Right lobe of liver (tissue), 6 donors: ENCODE data around the gene MAGIX. TPM values are rescaled to one million over a fixed set of nuclear protein-coding genes. Genes with fewer than 3 reads are reported as not detected.
A peak's percentile ranks its signal among the peaks of the same experiment; 100 is the strongest.

Source experiments
- ATAC-seq, 4 donors: fragments of 200-7000 bp; cut with Tn5 transposase; one replicate each; pipeline ENCODE4 v1.9.1; 2020; ENCODE audit warnings: mild to moderate bottlenecking in 4 of 4, moderate library complexity in 4 of 4
- DNase-seq, 3 donors: peaks; one replicate each; pipeline ENCODE4 v3.0.0-alpha.2; 2020
- H3K27ac ChIP-seq, 3 donors: fragments of 200-600 bp; one replicate each; pipeline ENCODE4 v1.8.0; 2022
- H3K27me3 ChIP-seq, 2 donors: fragments of 200-600 bp; one replicate each; pipeline ENCODE4 v1.8.0; 2022
- H3K36me3 ChIP-seq, 4 donors: fragments of 200-600 bp; sonication (generic) in 1 of 4; one replicate each; pipeline versions ENCODE4 v1.5.1 to v1.8.0; 2017 to 2022; ENCODE audit warnings: control low read depth in 1 of 4
- H3K4me1 ChIP-seq, 4 donors: fragments of 200-600 bp; sonication (generic) in 1 of 4; one replicate each; pipeline versions ENCODE4 v1.5.1 to v1.8.0; 2017 to 2022; ENCODE audit warnings: control low read depth in 1 of 4
- H3K4me3 ChIP-seq, 3 donors: fragments of 200-600 bp; one replicate each; pipeline ENCODE4 v1.8.0; 2022
- H3K9me3 ChIP-seq, 4 donors: fragments of 200-600 bp; sonication (generic) in 1 of 4; one replicate each; pipeline versions ENCODE4 v1.5.1 to v1.8.0; 2017 to 2022; ENCODE audit warnings: control low read depth in 1 of 4
- CTCF ChIP-seq, 4 donors: fragments of 200-600 bp in 3 of 4; fragments of 450-650 bp in 1 of 4; IDR thresholded peaks; one replicate each; pipeline versions ENCODE4 v1.5.1 to v1.8.0; 2016 to 2022; ENCODE audit warnings: antibody characterized with exemption in 4 of 4, mild to moderate bottlenecking in 2 of 4
- POLR2A ChIP-seq: fragments of 450-650 bp; IDR thresholded peaks from one replicate; pipeline ENCODE4 v1.6.1; 2017; ENCODE audit warnings: antibody characterized with exemption, mild to moderate bottlenecking
- WGBS: methylation state at CpG from one replicate; pipeline ENCODE4 v1.1.6; 2018; ENCODE audit warnings: low coverage, low lambda C conversion rate; ENCODE audit not compliant: insufficient coverage; ENCODE audit errors: missing lambda C conversion rate; 5-methylcytosine and 5-hydroxymethylcytosine counted together
- intact Hi-C, 2 donors: fragments of 100-400 bp; cut with DNase I; formaldehyde crosslinking; loops; one replicate each; pipeline versions ENCODE4 v1.11.2 to v1.14.1; 2022
- total RNA-seq, 6 experiments: library from RNA; depleted of rRNA in 2 of 6; stranded (reverse); fragments of >200 nt in 2 of 6; fragmentation: NEBNext Ultra II Directional in 3 of 6; extraction: Animal tissue kit (Norgen Biotek cat#: 25700) in 3 of 6; gene quantifications; one replicate each; pipeline versions ENCODE4 v1.1.0 to v1.2.4, GENCODE V29; 2016 to 2023
- donor health status: DM: no; HTN: yes; CAD: no.
- donor health status: DM: no; HTN: no; CAD: no.
- donor health status: DM: no; HTN: no; CAD: no.
- donor health status: DM: no; HTN: yes; CAD: no.
- donor health status: DM: no; HTN: yes; CAD: no.

MAGIX gene
- total RNA-seq, 6 experiments from 2014 or later = 8.8 to 24.0 (median 18.4) TPM

GRCh38 chrX:49192722-49193328 is 30.3 kb downstream of the MAGIX start:
- TF ChIP-seq POLR2A = no peak
- peak; percentile 35 to 57 (median 51) for TF ChIP-seq CTCF (IDR thresholded peaks at IDR 0.05)
- no peaks in the 10 kb centered on the region for H3K4me1 ChIP-seq
- intact Hi-C loops = no loop called here
- H3K27ac ChIP-seq = no peak overlapping the region
- H3K27me3 ChIP-seq = no peaks in the 10 kb centered on the region
- H3K4me3 ChIP-seq = no peak overlapping the region
- no peaks in the 10 kb centered on the region for H3K36me3 ChIP-seq
- H3K9me3 ChIP-seq = no peaks in the 10 kb centered on the region
- ATAC-seq (no peak), DNase-seq (no peak)
- WGBS = 60% methylated on average over 10 of the region's 10 CpGs

GRCh38 chrX:49193542-49193964 is 31.0 kb downstream of the MAGIX start:
- DNase-seq = no peak
- Histone ChIP-seq H3K9me3 (no peaks in the 10 kb centered on the region), H3K36me3 (no peaks in the 10 kb centered on the region), H3K27ac (no peak overlapping the region), H3K4me1 (no peaks in the 10 kb centered on the region), H3K27me3 (no peaks in the 10 kb centered on the region), H3K4me3 (no peak overlapping the region)
- TF ChIP-seq CTCF (IDR thresholded peaks at IDR 0.05) (no peak), POLR2A (no peak)
- 42% methylated on average over 2 of the region's 2 CpGs for WGBS
- ATAC-seq = no peak
- intact Hi-C loops = no loop called here

- intact Hi-C loops = no loop called here
- Histone ChIP-seq H3K27ac (no peak overlapping the region), H3K4me1 (no peaks in the 10 kb centered on the region), H3K27me3 (no peaks in the 10 kb centered on the region), H3K4me3 (no peak overlapping the region), H3K36me3 (no peaks in the 10 kb centered on the region), H3K9me3 (no peaks in the 10 kb centered on the region)
- 34% methylated on average over 2 of the region's 13 CpGs for WGBS
- no peak for DNase-seq
- TF ChIP-seq POLR2A (no peak), CTCF (IDR thresholded peaks at IDR 0.05) (no peak)
- no peak for ATAC-seq
Observed at GRCh38 chrX:49197543-49198087, 35.1 kb downstream of the MAGIX start.

GRCh38 chrX:49198540-49199314 is 36.2 kb downstream of the MAGIX start:
- intact Hi-C loops = no loop called here
- no peak overlapping the region for H3K27ac ChIP-seq
- 30% methylated on average over 12 of the region's 12 CpGs for WGBS
- no peaks in the 10 kb centered on the region for H3K4me1 ChIP-seq
- H3K27me3 ChIP-seq = no peaks in the 10 kb centered on the region
- ATAC-seq (no peak), DNase-seq (no peak)
- no peaks in the 10 kb centered on the region for H3K9me3 ChIP-seq
- no peaks in the 10 kb centered on the region for H3K36me3 ChIP-seq
- no peak overlapping the region for H3K4me3 ChIP-seq
- no peak for TF ChIP-seq POLR2A
- TF ChIP-seq CTCF (IDR thresholded peaks at IDR 0.05) = no peak
